ENCODE data around the gene ARHGEF16.

The ARHGEF16 gene

GRCh38 chr1:3439346-3440299 lies 14.8 kb upstream of the ARHGEF16 start:
- no peak for DNase-seq

GRCh38 chr1:3440300-3440681 lies 14.2 kb upstream of the ARHGEF16 start:
- DNase-seq: no peak

- no peak for DNase-seq
These were observed 13.6 kb upstream of the ARHGEF16 start for GRCh38 chr1:3440711-3441409.

- no peak for DNase-seq
These were observed 13.0 kb upstream of the ARHGEF16 start for GRCh38 chr1:3441410-3441847.

- no peak for DNase-seq
These were observed 12.6 kb upstream of the ARHGEF16 start for GRCh38 chr1:3441880-3442279.

GRCh38 chr1:3442331-3442730 lies 12.1 kb upstream of the ARHGEF16 start:
- no peak for DNase-seq

GRCh38 chr1:3442901-3443300 lies 11.6 kb upstream of the ARHGEF16 start:
- DNase-seq: no peak

- no peak for DNase-seq
These were observed 10.7 kb upstream of the ARHGEF16 start for GRCh38 chr1:3443807-3444206.

GRCh38 chr1:3444298-3444697 lies 10.2 kb upstream of the ARHGEF16 start:
- no peak for DNase-seq

GRCh38 chr1:3444736-3445135 lies 9.7 kb upstream of the ARHGEF16 start:
- DNase-seq: no peak

GRCh38 chr1:3450202-3450863 lies 4.1 kb upstream of the ARHGEF16 start:
- DNase-seq: no peak

- DNase-seq: no peak
These were observed 3.5 kb upstream of the ARHGEF16 start for GRCh38 chr1:3450983-3451382.

GRCh38 chr1:3451994-3452865 lies 2.2 kb upstream of the ARHGEF16 start:
- DNase-seq: no peak

GRCh38 chr1:3452866-3453175 lies 1.6 kb upstream of the ARHGEF16 start:
- DNase-seq: no peak

GRCh38 chr1:3453203-3453761 lies 1.2 kb upstream of the ARHGEF16 start:
- peak; percentile 31 for DNase-seq

GRCh38 chr1:3454811-3455618 lies 550 bp downstream of the ARHGEF16 start:
- DNase-seq: peak; percentile 2

- no peak for DNase-seq
These were observed 1.4 kb downstream of the ARHGEF16 start for GRCh38 chr1:3455670-3456448.

GRCh38 chr1:3456449-3456963 lies 2.0 kb downstream of the ARHGEF16 start:
- DNase-seq: no peak

GRCh38 chr1:3456964-3457909 lies 2.8 kb downstream of the ARHGEF16 start:
- DNase-seq: no peak
